ENCODE data around the gene DNAJC28. TPM values are rescaled to one million over a fixed set of nuclear protein-coding genes. Genes with fewer than 3 reads are reported as not detected.
"Not testable (repeated sequence)": the region's sequence is repeated elsewhere in the genome, so short reads cannot be mapped to it uniquely, and the experiment has no call there.

Gene DNAJC28
- under 1 TPM; 0.54 to 0.79 TPM for total RNA-seq

GRCh38 chr21:33491373-33492102, at the start of gene DNAJC28:
DNAJC28 (minus strand) TSS chr21:33491716; CDS start chr21:33489393, 2,323 bp downstream.
- Mint-ChIP-seq H3K4me3 (peak within 1 kb of the TSS; percentile 98), H3K27ac (peak within 1 kb of the TSS; percentile 98), H3K27me3 (no peaks in the 10 kb centered on the region)

GRCh38 chr21:33541105-33541711, 49.7 kb upstream of the DNAJC28 start:
- Mint-ChIP-seq H3K36me3 (ENCODE audit: low read depth) (peaks cover 86% of the 10 kb centered on the region), H3K27ac (peak overlapping the region; percentile 100), H3K4me1 (peaks cover 22% of the 10 kb centered on the region), H3K9me3 (no peaks in the 10 kb centered on the region), H3K27me3 (no peaks in the 10 kb centered on the region), H3K4me3 (peak overlapping the region; percentile 99)
- no peak for ATAC-seq (replicated peaks)

More at GRCh38 chr21:33491373-33492102, at the start of gene DNAJC28:
- Mint-ChIP-seq H3K9me3 (no peaks in the 10 kb centered on the region), H3K4me1 (peaks cover 8% of the 10 kb centered on the region), H3K36me3 (ENCODE audit: low read depth) (no peaks in the 10 kb centered on the region)
- peak; percentile 99 for ATAC-seq (replicated peaks)

GRCh38 chr21:33540711-33541104, 49.2 kb upstream of the DNAJC28 start:
- H3K9me3 Mint-ChIP-seq, result no peaks in the 10 kb centered on the region
- ATAC-seq (replicated peaks), result no peak
- peak overlapping the region; percentile 100 for H3K27ac Mint-ChIP-seq
- no peaks in the 10 kb centered on the region for H3K27me3 Mint-ChIP-seq
- H3K36me3 Mint-ChIP-seq (ENCODE audit: low read depth), result peaks cover 86% of the 10 kb centered on the region
- peaks cover 17% of the 10 kb centered on the region for H3K4me1 Mint-ChIP-seq
- peak overlapping the region; percentile 99 for H3K4me3 Mint-ChIP-seq

DNA sequence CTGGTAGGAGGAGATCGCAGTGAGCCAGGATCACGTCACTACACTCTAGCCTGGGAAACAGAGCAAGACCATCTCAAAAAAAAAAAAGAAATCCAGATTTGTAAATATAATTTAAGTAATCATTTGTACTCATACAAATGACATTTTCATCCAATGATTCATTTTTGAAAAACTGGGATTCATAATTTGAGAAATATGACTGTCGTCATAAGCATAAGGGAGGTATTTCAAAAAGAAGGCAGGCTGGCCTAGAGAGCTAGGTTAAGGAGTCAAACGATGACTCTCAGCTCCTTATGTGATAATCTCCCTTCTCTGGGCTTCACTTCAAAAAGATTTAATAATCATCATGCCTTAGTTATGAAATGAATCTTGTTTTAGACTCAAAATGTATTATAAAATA, 48.1 kb upstream of the DNAJC28 start:
- no peak overlapping the region for H3K27ac Mint-ChIP-seq
- no peaks in the 10 kb centered on the region for H3K9me3 Mint-ChIP-seq
- ATAC-seq (replicated peaks), result no peak
- no peaks in the 10 kb centered on the region for H3K27me3 Mint-ChIP-seq
- H3K36me3 Mint-ChIP-seq (ENCODE audit: low read depth), result peaks cover 92% of the 10 kb centered on the region
- H3K4me3 Mint-ChIP-seq, result no peak overlapping the region
- H3K4me1 Mint-ChIP-seq, result peaks cover 15% of the 10 kb centered on the region

GRCh38 chr21:33537212-33537611, 45.7 kb upstream of the DNAJC28 start:
- no peak overlapping the region for H3K4me3 Mint-ChIP-seq
- H3K27ac Mint-ChIP-seq, result peak overlapping the region; percentile 3
- ATAC-seq (replicated peaks), result no peak
- H3K36me3 Mint-ChIP-seq (ENCODE audit: low read depth), result peaks cover 92% of the 10 kb centered on the region
- no peaks in the 10 kb centered on the region for H3K9me3 Mint-ChIP-seq
- H3K27me3 Mint-ChIP-seq, result no peaks in the 10 kb centered on the region
- peaks cover 15% of the 10 kb centered on the region for H3K4me1 Mint-ChIP-seq

- Mint-ChIP-seq H3K36me3 (ENCODE audit: low read depth) (peaks cover 100% of the 10 kb centered on the region), H3K27me3 (no peaks in the 10 kb centered on the region), H3K4me1 (no peaks in the 10 kb centered on the region), H3K27ac (peak overlapping the region; percentile 3), H3K9me3 (no peaks in the 10 kb centered on the region), H3K4me3 (no peak overlapping the region)
- no peak for ATAC-seq (replicated peaks)
These were observed 39.5 kb upstream of the DNAJC28 start for GRCh38 chr21:33531007-33531406.

DNA sequence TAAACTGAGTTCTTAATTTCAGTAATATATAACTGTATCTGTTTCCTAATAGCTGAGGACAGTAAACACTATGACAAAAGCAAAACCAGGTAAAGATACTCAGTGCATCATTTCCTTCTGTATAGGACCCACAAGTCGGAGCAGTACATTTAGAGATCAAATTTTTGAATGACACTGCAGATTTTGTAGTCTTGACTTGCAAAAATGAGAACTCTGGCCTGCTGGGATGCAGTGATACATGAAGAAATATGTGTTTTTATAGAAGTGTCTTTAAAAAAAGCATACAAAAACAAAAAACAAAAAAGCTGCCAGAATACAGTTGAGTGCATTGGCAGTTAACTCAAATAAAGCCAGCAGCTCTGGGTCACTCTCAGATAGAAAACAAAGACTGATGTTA, 31.4 kb upstream of the DNAJC28 start:
- Mint-ChIP-seq H3K27ac (no peak overlapping the region), H3K36me3 (ENCODE audit: low read depth) (peaks cover 99% of the 10 kb centered on the region), H3K4me1 (peaks cover 4% of the 10 kb centered on the region), H3K9me3 (no peaks in the 10 kb centered on the region), H3K27me3 (no peaks in the 10 kb centered on the region), H3K4me3 (no peak overlapping the region)
- ATAC-seq (replicated peaks), result no peak

GRCh38 chr21:33522297-33522952, 30.9 kb upstream of the DNAJC28 start:
- Mint-ChIP-seq H3K27me3 (no peaks in the 10 kb centered on the region), H3K27ac (no peak overlapping the region), H3K9me3 (no peaks in the 10 kb centered on the region), H3K36me3 (ENCODE audit: low read depth) (peaks cover 99% of the 10 kb centered on the region), H3K4me3 (no peak overlapping the region), H3K4me1 (peaks cover 4% of the 10 kb centered on the region)
- no peak for ATAC-seq (replicated peaks)

DNA sequence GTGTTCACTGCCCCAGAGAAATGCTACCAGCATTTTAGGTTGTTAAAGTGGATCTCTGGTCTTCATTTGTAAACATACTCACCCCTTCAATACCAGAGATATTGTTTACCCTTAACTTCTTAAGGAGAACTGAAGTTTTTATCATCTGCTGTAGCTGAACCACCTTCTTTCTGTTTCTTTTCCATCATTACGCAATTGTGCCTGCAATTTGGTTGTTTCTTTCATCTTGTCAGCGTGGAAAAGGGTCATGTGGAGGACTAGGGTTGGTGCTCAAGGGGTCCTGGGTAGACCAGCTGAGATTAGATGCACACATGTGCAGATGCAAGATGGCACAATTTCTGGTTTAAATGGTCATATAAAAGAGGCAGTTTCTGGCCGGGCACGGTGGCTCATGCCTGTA, 27.4 kb upstream of the DNAJC28 start:
- H3K9me3 Mint-ChIP-seq, result no peaks in the 10 kb centered on the region
- no peak overlapping the region for H3K4me3 Mint-ChIP-seq
- H3K4me1 Mint-ChIP-seq, result peaks cover 9% of the 10 kb centered on the region
- no peaks in the 10 kb centered on the region for H3K27me3 Mint-ChIP-seq
- H3K36me3 Mint-ChIP-seq (ENCODE audit: low read depth), result peaks cover 99% of the 10 kb centered on the region
- no peak for ATAC-seq (replicated peaks)
- no peak overlapping the region for H3K27ac Mint-ChIP-seq

- Mint-ChIP-seq H3K27me3 (no peaks in the 10 kb centered on the region), H3K4me1 (peaks cover 9% of the 10 kb centered on the region), H3K4me3 (no peak overlapping the region), H3K9me3 (no peaks in the 10 kb centered on the region), H3K27ac (peak overlapping the region; percentile 73), H3K36me3 (ENCODE audit: low read depth) (peaks cover 98% of the 10 kb centered on the region)
- ATAC-seq (replicated peaks), result peak; percentile 42
These were observed 22.7 kb upstream of the DNAJC28 start for GRCh38 chr21:33514229-33514628.

GRCh38 chr21:33512481-33512880, 21.0 kb upstream of the DNAJC28 start:
- H3K27ac Mint-ChIP-seq, result no peak overlapping the region
- ATAC-seq (replicated peaks), result no peak
- H3K9me3 Mint-ChIP-seq, result no peaks in the 10 kb centered on the region
- H3K4me3 Mint-ChIP-seq, result no peak overlapping the region
- no peaks in the 10 kb centered on the region for H3K27me3 Mint-ChIP-seq
- peaks cover 5% of the 10 kb centered on the region for H3K4me1 Mint-ChIP-seq
- peaks cover 97% of the 10 kb centered on the region for H3K36me3 Mint-ChIP-seq (ENCODE audit: low read depth)

- Mint-ChIP-seq H3K4me3 (no peak overlapping the region), H3K9me3 (no peaks in the 10 kb centered on the region), H3K27ac (no peak overlapping the region), H3K36me3 (ENCODE audit: low read depth) (peaks cover 97% of the 10 kb centered on the region), H3K4me1 (peaks cover 5% of the 10 kb centered on the region), H3K27me3 (no peaks in the 10 kb centered on the region)
- ATAC-seq (replicated peaks), result no peak
These were observed 20.1 kb upstream of the DNAJC28 start for GRCh38 chr21:33511639-33512038.

- Mint-ChIP-seq H3K27me3 (no peaks in the 10 kb centered on the region), H3K4me3 (no peak overlapping the region), H3K27ac (no peak overlapping the region), H3K9me3 (no peaks in the 10 kb centered on the region), H3K36me3 (ENCODE audit: low read depth) (peaks cover 97% of the 10 kb centered on the region), H3K4me1 (peaks cover 5% of the 10 kb centered on the region)
- ATAC-seq (replicated peaks), result no peak
These were observed 19.3 kb upstream of the DNAJC28 start for GRCh38 chr21:33510826-33511225.

DNA sequence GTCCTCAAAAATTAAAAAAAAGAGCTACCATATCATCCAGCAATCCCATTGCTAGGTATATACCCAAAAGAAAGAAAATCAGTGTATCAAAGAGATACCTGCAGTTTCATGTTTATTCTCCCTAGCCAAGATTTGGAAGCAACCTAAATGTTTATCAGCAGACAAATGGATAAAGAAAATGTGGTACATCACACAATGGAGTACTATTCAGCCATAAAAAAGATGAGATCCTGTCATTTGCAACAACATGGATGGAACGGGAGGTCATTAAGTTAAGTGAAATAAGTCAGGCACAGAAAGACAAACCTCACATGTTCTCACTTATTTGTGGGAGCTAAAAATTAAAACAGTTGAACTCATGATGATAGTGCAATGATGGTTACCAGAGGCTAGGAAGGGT, 15.5 kb upstream of the DNAJC28 start:
- not testable (repeated sequence) for H3K27me3 Mint-ChIP-seq; ATAC-seq (replicated peaks); H3K4me1 Mint-ChIP-seq; H3K4me3 Mint-ChIP-seq; H3K9me3 Mint-ChIP-seq; H3K27ac Mint-ChIP-seq
- H3K36me3 Mint-ChIP-seq (ENCODE audit: low read depth), result peaks cover 96% of the 10 kb centered on the region

DNA sequence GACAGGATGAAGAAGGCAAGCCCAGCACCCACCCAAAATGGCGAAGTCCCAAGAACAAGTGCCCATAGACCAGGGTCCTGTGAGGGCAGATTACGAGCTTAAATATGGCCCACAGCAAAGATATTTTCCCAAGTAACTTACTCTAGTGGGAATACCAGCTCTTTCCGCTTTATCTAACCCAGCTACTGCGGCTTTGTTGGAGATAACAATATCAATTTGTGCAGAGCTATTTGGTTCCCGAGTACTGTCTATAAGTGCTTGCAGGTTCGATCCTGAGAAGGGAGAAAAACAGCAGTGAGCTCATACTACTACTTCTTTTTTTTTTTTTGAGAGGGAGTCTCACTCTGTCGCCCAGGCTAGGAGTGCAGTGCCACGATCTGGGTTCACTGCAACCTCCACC, 14.3 kb upstream of the DNAJC28 start:
- H3K4me3 Mint-ChIP-seq, result no peak overlapping the region
- no peaks in the 10 kb centered on the region for H3K9me3 Mint-ChIP-seq
- H3K27ac Mint-ChIP-seq, result no peak overlapping the region
- H3K4me1 Mint-ChIP-seq, result peaks cover 4% of the 10 kb centered on the region
- no peak for ATAC-seq (replicated peaks)
- H3K27me3 Mint-ChIP-seq, result no peaks in the 10 kb centered on the region
- H3K36me3 Mint-ChIP-seq (ENCODE audit: low read depth), result peaks cover 87% of the 10 kb centered on the region

Measured in activated T-helper 17 cell treated with anti-CD3 and anti-CD28 coated beads, Interleukin-2, amount 50 U/mL, for 72 hours (primary cell).